K562 (cell line): Measurements from ENCODE around the gene TLDC2. TPM values are rescaled to one million over a fixed set of nuclear protein-coding genes. Genes with fewer than 3 reads are reported as not detected.

ENCODE experiments used
- ATAC-seq: fragments of 200-7000 bp; cut with Tn5 transposase; 3 replicates; pipeline ENCODE4 v1.9.1; 2020; ENCODE audit warnings: moderate library complexity
- BruUV-seq: library from RNA; stranded (reverse); fragments of 400-500 nt; replicated peaks from 2 replicates; lab custom pipeline; 2021; lab: Mats Ljungman, UMichigan
- CTCF ChIA-PET: fragments of 300-600 bp; formaldehyde crosslinking; extraction: SDS; loops from one replicate; lab custom pipeline; 2021; ENCODE audit warnings: low intra/inter-chr PET ratio; lab: Yijun Ruan, JAX
- POLR2A ChIA-PET: fragments of 300-600, 350-650 bp; sonication (Branson Sonifier 250); formaldehyde crosslinking; extraction: SDS; loops from one replicate; lab custom pipeline; 2021; ENCODE audit warnings: antibody characterized with exemption, inconsistent platforms; lab: Yijun Ruan, JAX
- DNase-seq, 4 experiments: peaks; one replicate each; pipeline versions ENCODE4 v3.0.0 to v3.0.0-alpha.2; 2011 to 2018; ENCODE audit warnings: low spot score in 3 of 4, mixed read lengths in 3 of 4; ENCODE audit errors: extremely low read depth in 1 of 4
- FAIRE-seq: peaks from 2 replicates; lab custom pipeline; 2011; peaks lifted over from hg19 to GRCh38; lab: Jason Lieb, UNC
- H2AFZ ChIP-seq: 2 replicates; pipeline ENCODE4 v1.6.0; 2011; ENCODE audit warnings: low read depth, low read length, control low read depth, inconsistent platforms
- H3K27ac ChIP-seq: fragments of 200-600 bp; 3 replicates; pipeline ENCODE4 v1.8.0; 2011; ENCODE audit warnings: low read depth, mild to moderate bottlenecking, control low read depth, inconsistent platforms, low read length, moderate library complexity, mixed read lengths; ENCODE audit errors: extremely low read depth
- H3K27me3 ChIP-seq, 2 experiments: fragments of 300-600 bp in 1 of 2; 2 replicates in 1 of 2; 3 replicates in 1 of 2; pipeline versions ENCODE4 v1.6.0 to v1.8.0; 2011; ENCODE audit warnings: inconsistent platforms in 2 of 2, low read length in 2 of 2, mild to moderate bottlenecking in 1 of 2, mixed read lengths in 1 of 2, moderate library complexity in 1 of 2; ENCODE audit not compliant: control insufficient read depth in 2 of 2, insufficient read depth in 2 of 2
- H3K36me3 ChIP-seq: fragments of 300-600 bp; 3 replicates; pipeline ENCODE4 v1.8.0; 2011; ENCODE audit warnings: mild to moderate bottlenecking, low read length, inconsistent platforms; ENCODE audit not compliant: control insufficient read depth, insufficient read depth
- H3K4me1 ChIP-seq, 2 experiments: fragments of 200-600 bp in 1 of 2; replicated peaks in 1 of 2; 2 replicates in 1 of 2; 3 replicates in 1 of 2; pipeline versions ENCODE4 v1.5.1 to v1.8.0; 2011; ENCODE audit warnings: inconsistent platforms in 2 of 2, low read length in 2 of 2, mild to moderate bottlenecking in 1 of 2, mixed read lengths in 1 of 2, moderate library complexity in 1 of 2; ENCODE audit not compliant: control insufficient read depth in 2 of 2, insufficient read depth in 2 of 2
- H3K4me2 ChIP-seq: 2 replicates; pipeline ENCODE4 v1.6.1; 2011; ENCODE audit warnings: low read length, control low read depth, inconsistent platforms, mixed read lengths; ENCODE audit not compliant: insufficient read depth
- H3K4me3 ChIP-seq: fragments of 200-600 bp; sonication (generic), shearing (Covaris generic); 2 replicates; pipeline ENCODE4 v1.5.1; 2016; ENCODE audit warnings: control low read depth, inconsistent platforms
- H3K79me2 ChIP-seq: fragments of 200-600 bp; 3 replicates; pipeline ENCODE4 v1.8.0; 2011; ENCODE audit warnings: low read length, inconsistent platforms; ENCODE audit not compliant: control insufficient read depth, insufficient read depth
- H3K9ac ChIP-seq, 2 experiments: 2 replicates each; pipeline versions ENCODE4 v1.6.0 to v1.6.1; 2011; ENCODE audit warnings: low read depth in 2 of 2, low read length in 2 of 2, control low read depth in 1 of 2, inconsistent platforms in 1 of 2, mild to moderate bottlenecking in 1 of 2, mixed read lengths in 1 of 2; ENCODE audit not compliant: insufficient read depth in 1 of 2
- H3K9me1 ChIP-seq: one replicate; pipeline ENCODE4 v1.6.0; 2011; ENCODE audit warnings: inconsistent platforms, mild to moderate bottlenecking, low read length, moderate library complexity; ENCODE audit not compliant: control insufficient read depth, insufficient read depth
- H3K9me3 ChIP-seq: replicated peaks from 2 replicates; pipeline ENCODE4 v1.5.1; 2011; ENCODE audit warnings: low read depth, low read length, inconsistent platforms; ENCODE audit not compliant: control insufficient read depth, insufficient read depth
- H4K20me1 ChIP-seq: replicated peaks from 2 replicates; pipeline ENCODE4 v1.6.1; 2011; ENCODE audit warnings: low read length, inconsistent platforms, mixed read lengths; ENCODE audit not compliant: control insufficient read depth, insufficient read depth
- HMGXB4 ChIP-seq: sonication (generic); formaldehyde crosslinking; IDR thresholded peaks from 2 replicates; pipeline ENCODE4 v1.8.1; 2023; ENCODE audit warnings: mild to moderate bottlenecking, missing genetic modification reagents
- HOXB6 ChIP-seq: fragments of 250-450 bp; sonication (Bioruptor Pico); IDR thresholded peaks from 2 replicates; pipeline ENCODE4 v1.5.1; 2022; ENCODE audit warnings: mild to moderate bottlenecking, borderline replicate concordance
- JUN ChIP-seq, 2 experiments: sonication (generic) in 1 of 2; formaldehyde crosslinking in 1 of 2; IDR thresholded peaks; 2 replicates each; pipeline versions ENCODE4 v1.6.1 to v1.8.0; 2012 to 2022; ENCODE audit warnings: borderline replicate concordance in 2 of 2, mild to moderate bottlenecking in 2 of 2, improper control_type of control experiment in 1 of 2, low read depth in 1 of 2, low read length in 1 of 2, missing genetic modification reagents in 1 of 2
- MBD1 ChIP-seq: fragments of 250-450 bp; sonication (Bioruptor Pico); IDR thresholded peaks from 2 replicates; pipeline ENCODE4 v1.8.0; 2022; ENCODE audit warnings: inconsistent platforms
- MIER1 ChIP-seq: fragments of 450-650 bp; IDR thresholded peaks from 2 replicates; pipeline ENCODE4 v1.6.1; 2016; ENCODE audit warnings: antibody characterized with exemption, mild to moderate bottlenecking, low read depth
- NCOA2 ChIP-seq, 2 experiments: fragments of 450-650 bp; IDR thresholded peaks; 2 replicates each; pipeline ENCODE4 v1.6.1; 2018; ENCODE audit warnings: mild to moderate bottlenecking in 2 of 2, moderate library complexity in 1 of 2; ENCODE audit not compliant: partially characterized antibody in 2 of 2
- SMARCC2 ChIP-seq: fragments of 450-650 bp; IDR thresholded peaks from 2 replicates; pipeline ENCODE4 v1.6.1; 2017; ENCODE audit warnings: antibody characterized with exemption, moderate library complexity, mild to moderate bottlenecking, low read depth
- ZBTB1 ChIP-seq: sonication (generic); formaldehyde crosslinking; IDR thresholded peaks from 2 replicates; pipeline ENCODE4 v1.8.1; 2023; ENCODE audit warnings: missing genetic modification reagents, low read depth, mild to moderate bottlenecking, borderline replicate concordance
- ZNF384 ChIP-seq: IDR thresholded peaks from 2 replicates; pipeline ENCODE4 v1.6.1; 2012; ENCODE audit warnings: low read depth, low read length, improper control_type of control experiment
- ZNF445 ChIP-seq: fragments of 250-450 bp; sonication (Bioruptor Pico); IDR thresholded peaks from 2 replicates; pipeline ENCODE4 v1.4.0; 2020; ENCODE audit warnings: low read depth, mild to moderate bottlenecking, moderate library complexity
- ZNF592 ChIP-seq: fragments of 450-650 bp; IDR thresholded peaks from 2 replicates; pipeline ENCODE4 v1.6.1; 2017; ENCODE audit warnings: antibody characterized with exemption, mild to moderate bottlenecking
- WGBS: fragments of 100-300 bp; shearing (Covaris generic); methylation state at CpG from one replicate; pipeline ENCODE4 v1.1.6; 2016; ENCODE audit warnings: low coverage, mixed read lengths; ENCODE audit not compliant: insufficient coverage; ENCODE audit errors: missing lambda C conversion rate; 5-methylcytosine and 5-hydroxymethylcytosine counted together
- in situ Hi-C: fragments of 300-500 bp; cut with MboI; formaldehyde crosslinking; loops from 4 replicates; pipeline ENCODE4 v1.15.0; 2018; ENCODE audit warnings: inconsistent platforms, mixed read lengths
- intact Hi-C: fragments of 100-400 bp; cut with micrococcal nuclease; formaldehyde crosslinking; loops from 2 replicates; pipeline ENCODE4 v1.14.2; 2022
- polyA plus RNA-seq, 8 experiments: library from polyadenylated mRNA; depleted of rRNA in 4 of 8; stranded (reverse) in 5 of 8; unstranded in 3 of 8; fragments of >200 nt; fragmentation: Nextera tagmentation in 2 of 8; fragmentation: Illumina TruSeq in 1 of 8; extraction: Ambion mirVana in 2 of 8; extraction: Trizol in 1 of 8; gene quantifications; 2 replicates each; pipeline versions ENCODE4 v1.2.1 to v1.2.3, GENCODE V29; 2011 to 2014; ENCODE audit warnings: inconsistent platforms in 1 of 8, missing spikeins in 1 of 8
- total RNA-seq, 7 experiments: library from RNA; depleted of rRNA in 6 of 7; stranded (reverse); fragments of >200 nt in 6 of 7; fragmentation: Illumina TruSeq in 2 of 7; extraction: Trizol in 2 of 7; gene quantifications; 2 replicates each; pipeline versions ENCODE4 v1.2.1 to v1.2.3, GENCODE V29; 2011 to 2021; ENCODE audit warnings: low replicate concordance in 1 of 7

Gene TLDC2
- total and polyA plus RNA-seq, 9 of the 15 experiments (the other 6 are each of a cell fraction or from before 2014, with no cell fraction given) = not detected

GRCh38 chr20:36890586-36890985, 14.6 kb downstream of the TLDC2 start:
- no peaks in the 10 kb centered on the region for H3K27me3 ChIP-seq
- peaks cover 0 to 7% of the 10 kb centered on the region in 2 experiments; a peak in 2 of 5 replicates for H3K4me1 ChIP-seq
- H3K9ac ChIP-seq = no peak overlapping the region
- FAIRE-seq (no peak), ATAC-seq (no peak), DNase-seq (no peak)
- 51% methylated on average over 9 of the region's 9 CpGs for WGBS
- intact Hi-C loops = no loop called here
- no peak overlapping the region for H3K4me2 ChIP-seq
- in situ Hi-C loops = no loop called here
- H3K4me3 ChIP-seq = no peak overlapping the region
- H3K9me3 ChIP-seq = no peaks in the 10 kb centered on the region
- no peak overlapping the region for H2AFZ ChIP-seq
- no peak overlapping the region for H3K27ac ChIP-seq
- no peaks in the 10 kb centered on the region for H4K20me1 ChIP-seq
- no TSS peak for BruUV-seq
- ChIA-PET CTCF (no interaction called here), POLR2A (no interaction called here)
- no peaks in the 10 kb centered on the region for H3K79me2 ChIP-seq
- peaks cover 5% of the 10 kb centered on the region; the same call in 2 of the 3 replicates for H3K36me3 ChIP-seq
- no peaks in the 10 kb centered on the region for H3K9me1 ChIP-seq
- no peak for TF ChIP-seq ZNF384
- TF ChIP-seq JUN (IDR thresholded peaks at IDR 0.05; ENCODE audit: borderline replicate concordance, low read depth, low read length) = no peak
- TF ChIP-seq JUN (CRISPR knock-in tag; IDR thresholded peaks at IDR 0.05; ENCODE audit: borderline replicate concordance) = no peak
- TF ChIP-seq ZNF592 = no peak
- TF ChIP-seq MBD1 = no peak
- no peak for TF ChIP-seq HOXB6 (CRISPR knock-in tag)
- no peak for TF ChIP-seq SMARCC2
- TF ChIP-seq HMGXB4 = no peak
- TF ChIP-seq NCOA2 (IDR thresholded peaks at IDR 0.05; ENCODE audit: partially characterized antibody in 2 of 2) = no peak
- no peak for TF ChIP-seq MIER1
- no peak for TF ChIP-seq ZNF445 (CRISPR knock-in tag)
- no peak for TF ChIP-seq ZBTB1
